Measurements from ENCODE around the gene SORD.
"Not testable (repeated sequence)": the region's sequence is repeated elsewhere in the genome, so short reads cannot be mapped to it uniquely, and the experiment has no call there.

SORD gene

GRCh38 chr15:45079201-45079600 lies 56.2 kb downstream of the SORD start:
- not testable (repeated sequence) for H3K4me1 ChIP-seq (ENCODE audit: insufficient read depth, poor library complexity, severe bottlenecking); DNase-seq (ENCODE audit: low spot score); H3K27ac ChIP-seq (ENCODE audit: poor library complexity, severe bottlenecking); H3K27me3 ChIP-seq (ENCODE audit: insufficient read depth, poor library complexity, severe bottlenecking); H3K9me3 ChIP-seq (ENCODE audit: severe bottlenecking); H3K36me3 ChIP-seq (ENCODE audit: low read depth); ATAC-seq (ENCODE audit: low read depth); H3K4me3 ChIP-seq (ENCODE audit: severe bottlenecking)

GRCh38 chr15:45079628-45080246 lies 56.7 kb downstream of the SORD start:
- H3K4me1 ChIP-seq (ENCODE audit: insufficient read depth, poor library complexity, severe bottlenecking); H3K27ac ChIP-seq (ENCODE audit: poor library complexity, severe bottlenecking); DNase-seq (ENCODE audit: low spot score); H3K4me3 ChIP-seq (ENCODE audit: severe bottlenecking); H3K27me3 ChIP-seq (ENCODE audit: insufficient read depth, poor library complexity, severe bottlenecking); H3K9me3 ChIP-seq (ENCODE audit: severe bottlenecking); H3K36me3 ChIP-seq (ENCODE audit: low read depth): not testable (repeated sequence)
- peak; percentile 15; the same call in 1 of the 3 replicates for ATAC-seq (ENCODE audit: low read depth)

- not testable (repeated sequence) for ATAC-seq (ENCODE audit: low read depth); H3K27ac ChIP-seq (ENCODE audit: poor library complexity, severe bottlenecking); H3K4me1 ChIP-seq (ENCODE audit: insufficient read depth, poor library complexity, severe bottlenecking); H3K4me3 ChIP-seq (ENCODE audit: severe bottlenecking); DNase-seq (ENCODE audit: low spot score); H3K36me3 ChIP-seq (ENCODE audit: low read depth); H3K27me3 ChIP-seq (ENCODE audit: insufficient read depth, poor library complexity, severe bottlenecking); H3K9me3 ChIP-seq (ENCODE audit: severe bottlenecking)
Measured at GRCh38 chr15:45080593-45080992, 57.6 kb downstream of the SORD start.

- H3K4me1 ChIP-seq (ENCODE audit: insufficient read depth, poor library complexity, severe bottlenecking); H3K4me3 ChIP-seq (ENCODE audit: severe bottlenecking); H3K27ac ChIP-seq (ENCODE audit: poor library complexity, severe bottlenecking); H3K9me3 ChIP-seq (ENCODE audit: severe bottlenecking); ATAC-seq (ENCODE audit: low read depth); DNase-seq (ENCODE audit: low spot score); H3K36me3 ChIP-seq (ENCODE audit: low read depth); H3K27me3 ChIP-seq (ENCODE audit: insufficient read depth, poor library complexity, severe bottlenecking): not testable (repeated sequence)
Measured at GRCh38 chr15:45082412-45082811, 59.4 kb downstream of the SORD start.

GRCh38 chr15:45083223-45083622 lies 60.2 kb downstream of the SORD start:
- no peak for TF ChIP-seq CTCF (IDR thresholded peaks at IDR 0.05; ENCODE audit: poor library complexity, severe bottlenecking)
- ATAC-seq (ENCODE audit: low read depth) (no peak), DNase-seq (ENCODE audit: low spot score) (no peak)
- peaks cover 7% of the 10 kb centered on the region for H3K27me3 ChIP-seq (ENCODE audit: insufficient read depth, poor library complexity, severe bottlenecking)
- no peak overlapping the region for H3K27ac ChIP-seq (ENCODE audit: poor library complexity, severe bottlenecking)
- H3K36me3 ChIP-seq (ENCODE audit: low read depth): no peaks in the 10 kb centered on the region
- no peak overlapping the region for H3K4me3 ChIP-seq (ENCODE audit: severe bottlenecking)
- no peaks in the 10 kb centered on the region for H3K4me1 ChIP-seq (ENCODE audit: insufficient read depth, poor library complexity, severe bottlenecking)
- no peaks in the 10 kb centered on the region for H3K9me3 ChIP-seq (ENCODE audit: severe bottlenecking)

- H3K36me3 ChIP-seq (ENCODE audit: low read depth): no peaks in the 10 kb centered on the region
- H3K27me3 ChIP-seq (ENCODE audit: insufficient read depth, poor library complexity, severe bottlenecking): peaks cover 7% of the 10 kb centered on the region
- ATAC-seq (ENCODE audit: low read depth) (no peak), DNase-seq (ENCODE audit: low spot score) (no peak)
- no peaks in the 10 kb centered on the region for H3K9me3 ChIP-seq (ENCODE audit: severe bottlenecking)
- H3K27ac ChIP-seq (ENCODE audit: poor library complexity, severe bottlenecking): no peak overlapping the region
- no peak for TF ChIP-seq CTCF (IDR thresholded peaks at IDR 0.05; ENCODE audit: poor library complexity, severe bottlenecking)
- no peak overlapping the region for H3K4me3 ChIP-seq (ENCODE audit: severe bottlenecking)
- no peaks in the 10 kb centered on the region for H3K4me1 ChIP-seq (ENCODE audit: insufficient read depth, poor library complexity, severe bottlenecking)
Measured at GRCh38 chr15:45084163-45084562, 61.2 kb downstream of the SORD start.

GRCh38 chr15:45087513-45087912 lies 64.5 kb downstream of the SORD start:
- Histone ChIP-seq H3K36me3 (ENCODE audit: low read depth) (no peaks in the 10 kb centered on the region), H3K9me3 (ENCODE audit: severe bottlenecking) (no peaks in the 10 kb centered on the region)
- DNase-seq (ENCODE audit: low spot score): peak; percentile 2

More at GRCh38 chr15:45087513-45087912, 64.5 kb downstream of the SORD start:
- H3K27ac ChIP-seq (ENCODE audit: poor library complexity, severe bottlenecking): no peak overlapping the region
- no peaks in the 10 kb centered on the region for H3K4me1 ChIP-seq (ENCODE audit: insufficient read depth, poor library complexity, severe bottlenecking)
- peaks cover 14% of the 10 kb centered on the region for H3K27me3 ChIP-seq (ENCODE audit: insufficient read depth, poor library complexity, severe bottlenecking)
- ATAC-seq (ENCODE audit: low read depth): peak; percentile 35; the same call in 1 of the 3 replicates
- TF ChIP-seq CTCF (IDR thresholded peaks at IDR 0.05; ENCODE audit: poor library complexity, severe bottlenecking): peak; percentile 9
- no peak overlapping the region for H3K4me3 ChIP-seq (ENCODE audit: severe bottlenecking)

All from RWPE2 (cell line).